ENCODE measurements around the gene GPSM3. TPM values are rescaled to one million over a fixed set of nuclear protein-coding genes. Genes with fewer than 3 reads are reported as not detected.
"Not testable (repeated sequence)": the region's sequence is repeated elsewhere in the genome, so short reads cannot be mapped to it uniquely, and the experiment has no call there.

The GPSM3 gene
- total RNA-seq, 1 donor from 2014 or later, result 1.6 TPM

DNA sequence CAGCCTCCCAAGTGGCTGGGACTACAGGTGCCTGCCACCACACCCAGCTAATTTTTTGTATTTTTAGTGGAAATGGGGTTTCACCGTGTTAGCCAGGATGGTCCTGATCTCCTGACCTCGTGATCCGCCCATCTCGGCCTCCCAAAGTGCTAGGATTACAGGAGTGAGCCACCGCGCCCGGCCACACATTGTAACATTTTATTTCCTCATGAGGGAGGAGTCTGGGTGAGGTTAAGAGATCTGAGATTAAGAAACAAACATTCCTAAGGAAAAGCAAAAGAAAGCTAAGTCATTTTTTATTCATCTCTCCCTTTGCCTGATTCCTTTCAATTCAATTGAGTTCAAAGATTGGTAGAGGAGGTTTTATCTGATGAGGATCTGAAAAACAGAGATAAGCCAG, 48.2 kb downstream of the GPSM3 start:
- H3K4me3 ChIP-seq (ENCODE audit: low read length in 3 of 3); H3K27ac ChIP-seq (ENCODE audit: low read depth, low read length); H3K36me3 ChIP-seq (ENCODE audit: control insufficient read depth in 3 of 3, insufficient read depth in 3 of 3, low read length in 3 of 3); H3K9ac ChIP-seq (ENCODE audit: low read depth in 1 of 3, low read length in 3 of 3); H3K4me1 ChIP-seq (ENCODE audit: control insufficient read depth in 3 of 3, insufficient read depth in 3 of 3, low read length in 3 of 3); H3K9me3 ChIP-seq (ENCODE audit: control insufficient read depth in 3 of 3, low read length in 3 of 3): not testable (repeated sequence)
- peaks cover 5 to 18% (median 17%) of the 10 kb centered on the region in 3 donors for H3K27me3 ChIP-seq (ENCODE audit: control insufficient read depth in 3 of 3, insufficient read depth in 3 of 3, low read length in 3 of 3)

Small RNA genes lying within 50 kb of the gene (small RNA-seq; reads per million reads assigned to genes)
- gene AL662884.1 (not detected), gene MIR6833 (not detected)

Other genes with a start within 250 kb of the GPSM3 start
- gene CFB, start 246.5 kb downstream of the GPSM3 start, total RNA-seq, result 3.7 TPM
- gene NELFE, start 233.7 kb downstream of the GPSM3 start, total RNA-seq, result 61.6 TPM
- 25.1 TPM for gene SKIC2, start 233.5 kb downstream of the GPSM3 start, total RNA-seq
- 4.7 TPM for gene DXO, start 220.5 kb downstream of the GPSM3 start, total RNA-seq
- 14.1 TPM for gene C4A, start 210.6 kb downstream of the GPSM3 start, total RNA-seq
- 18.3 TPM for gene C4B, start 177.8 kb downstream of the GPSM3 start, total RNA-seq
- not detected for gene CYP21A2, start 154.2 kb downstream of the GPSM3 start, total RNA-seq
- gene TNXB, start 83.3 kb downstream of the GPSM3 start, total RNA-seq, result 130 TPM
- 14.1 TPM for gene ATF6B, start 64.4 kb downstream of the GPSM3 start, total RNA-seq
- 5.7 TPM for gene FKBPL, start 62.4 kb downstream of the GPSM3 start, total RNA-seq
- not detected for gene PRRT1, start 40.7 kb downstream of the GPSM3 start, total RNA-seq
- 31.3 TPM for gene PPT2, start 38.5 kb downstream of the GPSM3 start, total RNA-seq
- 14.6 TPM for gene EGFL8, start 28.0 kb downstream of the GPSM3 start, total RNA-seq
- gene AGPAT1, start 16.6 kb downstream of the GPSM3 start, total RNA-seq, result 8.4 TPM
- gene RNF5, start 14.2 kb downstream of the GPSM3 start, total RNA-seq, result 57.9 TPM
- 0.52 TPM for gene AGER, start 8.4 kb downstream of the GPSM3 start, total RNA-seq
- gene PBX2, start 2.4 kb downstream of the GPSM3 start, total RNA-seq, result 50.1 TPM
- 9.9 TPM for gene NOTCH4, start 31.4 kb upstream of the GPSM3 start, total RNA-seq
- not detected for gene TSBP1, start 179.3 kb upstream of the GPSM3 start, total RNA-seq
- not detected for gene BTNL2, start 214.5 kb upstream of the GPSM3 start, total RNA-seq
- gene HLA-DRA, start 247.2 kb upstream of the GPSM3 start, total RNA-seq, result 54.3 TPM

Measured in skeletal muscle tissue (tissue), 5 donors.